ENCODE results near the gene CREB3L2. TPM values are rescaled to one million over a fixed set of nuclear protein-coding genes. Genes with fewer than 3 reads are reported as not detected.
"Not testable (repeated sequence)": the region's sequence is repeated elsewhere in the genome, so short reads cannot be mapped to it uniquely, and the experiment has no call there.

Gene CREB3L2
- polyA plus RNA-seq, 5 donors, result 45.2 to 61.6 (median 50.8) TPM

GRCh38 chr7:137844677-137845425, 157.0 kb downstream of the CREB3L2 start:
- no peak for DNase-seq

DNA sequence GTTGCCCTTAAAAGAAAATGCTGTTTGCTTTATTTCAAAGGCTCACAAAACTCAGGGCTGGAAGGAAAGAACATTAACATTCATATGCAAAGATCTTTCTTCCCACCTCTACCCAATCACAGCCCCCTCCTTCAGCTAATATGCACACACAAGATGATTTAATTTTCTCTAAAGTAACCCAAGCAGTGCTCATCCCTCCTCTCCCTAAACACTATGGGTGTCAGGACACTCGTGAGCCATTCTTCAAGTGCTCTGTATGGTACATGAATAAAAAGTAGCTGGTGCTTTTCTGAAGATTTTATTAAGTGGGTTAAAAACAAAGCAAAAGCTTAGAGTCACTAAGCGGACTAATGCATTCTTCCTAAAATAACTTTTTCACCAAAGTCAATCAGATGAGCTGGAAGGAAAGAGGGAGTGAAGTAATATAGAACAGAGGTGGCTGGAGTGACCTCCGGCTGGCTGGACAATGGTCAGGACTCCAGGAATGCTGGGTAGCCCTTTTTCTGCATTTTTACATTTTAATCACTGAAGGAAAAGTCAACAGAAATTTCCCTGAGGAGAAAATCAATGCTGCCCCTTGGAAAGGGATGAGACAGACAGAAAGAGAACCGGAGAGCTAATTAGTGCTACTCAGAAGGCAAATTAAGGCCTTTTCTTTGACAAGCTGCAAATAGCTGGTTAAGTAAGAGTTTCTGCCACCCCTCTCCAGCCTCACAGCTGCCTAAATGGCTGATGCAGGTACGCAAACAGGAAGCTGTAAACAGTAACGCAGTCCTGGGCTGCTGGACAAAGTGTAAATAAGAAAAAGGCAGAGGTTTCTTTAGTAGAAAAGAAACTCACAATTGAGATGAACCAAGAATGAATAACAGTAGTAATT, 161.7 kb downstream of the CREB3L2 start:
- DNase-seq, result no peak

DNA sequence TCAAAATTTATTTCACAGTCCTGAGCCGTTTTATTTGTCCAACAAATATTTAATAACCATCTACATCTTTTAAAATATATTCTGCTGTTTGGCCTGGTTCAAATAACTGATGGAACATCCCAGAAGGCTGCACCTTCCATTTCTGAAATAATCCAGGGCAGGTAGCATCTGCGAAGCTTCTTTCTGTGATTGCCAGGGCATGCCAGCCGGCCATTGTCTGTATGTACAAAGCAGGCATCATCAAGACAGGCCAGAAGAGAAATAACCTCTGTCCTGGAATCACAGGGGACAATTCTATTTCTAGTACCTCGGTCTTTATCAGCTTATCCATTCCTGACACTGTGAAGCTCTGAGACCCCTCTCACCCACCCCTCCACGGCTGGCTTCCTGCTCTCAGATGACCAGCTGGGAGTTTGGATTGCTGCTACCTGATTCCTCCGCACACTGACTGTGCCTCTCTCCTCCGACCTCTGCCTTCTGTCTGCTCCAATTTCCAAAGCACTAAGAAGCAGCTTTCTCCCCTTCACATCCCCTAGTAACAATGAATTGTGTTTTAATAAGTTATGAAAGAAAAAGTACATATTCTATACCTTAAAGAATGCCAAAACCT, 163.1 kb downstream of the CREB3L2 start:
- no peak for DNase-seq

- no peak for DNase-seq
These were observed 165.3 kb downstream of the CREB3L2 start for GRCh38 chr7:137836541-137836940.

DNA sequence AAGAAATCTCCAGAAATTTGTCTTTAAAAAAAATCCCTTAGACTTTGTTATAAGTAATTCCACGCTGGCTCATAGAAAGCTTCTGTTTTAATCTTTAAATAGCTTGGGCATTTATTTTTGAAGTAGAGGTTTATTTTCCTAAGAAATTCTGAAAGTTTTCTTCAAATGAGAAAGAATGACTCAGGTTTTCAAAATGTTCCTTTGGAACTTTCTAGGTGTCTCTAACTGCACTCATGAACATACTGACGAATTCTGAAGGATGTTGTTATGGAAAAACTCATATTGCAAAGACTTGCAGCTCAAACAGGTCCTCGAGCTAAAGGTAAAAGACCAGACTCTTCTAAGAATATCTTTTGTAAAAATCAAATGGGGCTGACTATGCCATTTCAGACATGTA, 165.8 kb downstream of the CREB3L2 start:
- DNase-seq, result no peak

DNA sequence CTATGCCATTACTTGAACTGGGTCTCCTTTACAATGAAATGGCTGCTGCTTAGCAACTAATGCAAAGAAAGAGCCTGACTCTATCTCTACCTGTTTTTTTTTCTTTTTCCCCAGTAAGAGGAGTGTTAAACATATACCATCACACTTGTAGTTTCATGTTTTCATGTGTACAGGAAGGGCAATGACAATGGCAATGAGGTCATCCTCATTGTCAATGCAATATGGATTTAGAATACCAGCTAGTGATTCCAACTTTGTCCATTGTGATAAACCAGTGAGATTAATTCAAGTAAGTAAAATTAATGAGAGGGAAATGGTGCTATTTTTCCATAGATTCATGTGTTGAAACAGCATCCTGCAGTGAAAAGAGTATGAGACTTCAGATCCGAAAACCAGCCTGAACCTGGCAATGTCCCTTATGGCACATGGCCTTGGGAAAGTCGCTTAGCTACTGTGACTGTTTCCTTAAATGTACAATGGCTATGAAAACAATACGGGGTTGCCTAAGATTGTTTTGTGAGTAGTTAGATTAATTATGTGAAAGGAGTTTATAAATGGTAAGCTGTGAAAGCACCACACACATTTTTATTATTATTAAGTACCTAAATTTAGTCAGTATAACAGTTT, 166.3 kb downstream of the CREB3L2 start:
- no peak for DNase-seq

- no peak for DNase-seq
These were observed 167.3 kb downstream of the CREB3L2 start for GRCh38 chr7:137834552-137834951.

DNA sequence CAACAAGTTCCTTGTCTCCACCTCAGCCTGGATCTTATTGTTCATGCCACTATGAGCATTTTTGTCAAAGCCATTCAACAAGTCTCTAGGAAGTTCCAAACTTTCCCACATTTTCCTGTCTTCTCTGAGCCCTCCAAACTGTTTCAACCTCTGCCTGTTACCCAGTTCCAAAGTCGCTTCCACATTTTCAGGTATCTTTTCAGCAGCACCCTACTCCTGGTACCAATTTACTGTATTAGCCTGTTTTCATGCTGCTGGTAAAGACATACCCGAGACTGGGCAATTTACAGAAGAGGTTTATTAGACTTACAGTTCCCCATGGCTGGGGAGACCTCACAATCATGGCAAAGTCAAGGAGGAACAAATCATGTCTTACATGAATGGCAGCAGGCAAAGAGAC, 168.9 kb downstream of the CREB3L2 start:
- not testable (repeated sequence) for DNase-seq

- DNase-seq, result no peak
These were observed 169.5 kb downstream of the CREB3L2 start for GRCh38 chr7:137832382-137832781.

DNA sequence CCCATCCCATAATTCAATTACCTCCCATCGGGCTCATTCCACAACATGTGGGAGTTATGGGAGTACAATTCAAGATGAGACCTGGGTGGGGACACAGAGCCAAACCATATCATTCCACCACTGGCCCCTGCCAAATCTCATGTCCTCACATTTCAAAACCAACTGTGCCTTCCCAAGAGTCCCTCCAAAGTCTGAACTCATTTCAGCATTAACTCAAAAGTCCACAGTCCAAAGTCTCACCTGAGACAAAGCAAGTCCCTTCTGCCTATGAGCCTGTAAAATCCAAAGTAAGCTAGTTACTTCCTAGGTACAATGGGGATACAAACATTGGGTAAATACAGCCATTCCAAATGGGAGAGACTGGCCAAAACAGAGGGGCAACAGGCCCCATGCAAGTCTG, 170.3 kb downstream of the CREB3L2 start:
- not testable (repeated sequence) for DNase-seq

GRCh38 chr7:137829337-137829992, 172.4 kb downstream of the CREB3L2 start:
- DNase-seq, result no peak

DNA sequence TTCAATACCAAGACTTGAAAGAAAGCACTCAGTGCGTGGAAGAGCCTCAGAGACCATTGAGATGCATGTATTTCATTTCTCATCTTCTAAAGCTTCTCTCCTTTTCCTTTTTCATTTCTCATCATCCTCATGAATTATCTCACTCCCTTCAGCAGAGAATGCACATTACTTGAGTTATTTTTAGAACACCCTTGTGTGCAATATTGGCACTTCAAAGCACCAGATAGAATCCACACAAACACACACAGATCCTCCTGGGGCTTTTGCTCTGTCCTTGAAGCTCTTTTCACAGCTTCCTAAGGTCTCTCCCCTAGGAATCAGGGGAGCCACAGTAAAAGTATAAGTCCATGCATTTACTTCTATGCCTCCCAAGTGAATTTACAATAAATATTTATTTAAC, 173.4 kb downstream of the CREB3L2 start:
- DNase-seq, result no peak

- DNase-seq, result no peak
These were observed 176.4 kb downstream of the CREB3L2 start for GRCh38 chr7:137825489-137825888.

Other genes starting within 250 kb of the CREB3L2 start
- gene DGKI, start 155.1 kb downstream of the CREB3L2 start, polyA plus RNA-seq (ENCODE audit: insufficient read depth in 1 of 5, insufficient read length in 5 of 5, low replicate concordance in 1 of 5), result under 1 TPM; 0.36 to 0.91 (median 0.61) TPM
- gene AKR1D1, start 74.4 kb upstream of the CREB3L2 start, polyA plus RNA-seq (ENCODE audit: insufficient read depth in 1 of 5, insufficient read length in 5 of 5, low replicate concordance in 1 of 5), result under 1 TPM in 3 of 5 donors, not detected in 2; 0.05 to 0.16 (median 0.08) TPM